Stimulated activated CD8-positive, alpha-beta memory T cell treated with anti-CD3 and anti-CD28 coated beads, Interleukin-4, amount 100 ng/mL, for 24 hours (primary cell): Measurements from ENCODE around the gene RNF13.
"Not testable (repeated sequence)": the region's sequence is repeated elsewhere in the genome, so short reads cannot be mapped to it uniquely, and the experiment has no call there.

Experiments
- DNase-seq: peaks from one replicate; pipeline ENCODE4 v3.0.0-alpha.2; 2020; ENCODE audit warnings: low read depth

RNF13 gene

DNA sequence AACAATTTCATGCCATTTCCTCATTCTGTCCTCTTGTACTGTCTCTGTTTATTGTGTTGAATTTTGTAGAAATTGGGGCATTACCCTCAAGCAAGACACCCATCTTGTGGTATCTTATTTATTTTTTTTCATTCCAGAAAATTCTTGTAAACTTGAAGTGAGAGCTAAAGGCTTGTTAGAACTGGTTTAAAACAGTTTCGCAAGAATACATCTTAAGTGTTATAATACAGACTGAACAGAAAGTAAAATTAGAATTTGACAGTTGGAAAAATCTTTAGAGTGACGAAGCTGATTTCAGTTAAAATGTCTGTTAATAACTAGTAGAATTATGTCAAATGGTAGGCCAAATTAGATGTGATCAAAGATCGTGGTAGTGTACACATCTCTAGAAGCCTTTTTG, 26.9 kb downstream of the RNF13 start:
- DNase-seq, result no peak

DNA sequence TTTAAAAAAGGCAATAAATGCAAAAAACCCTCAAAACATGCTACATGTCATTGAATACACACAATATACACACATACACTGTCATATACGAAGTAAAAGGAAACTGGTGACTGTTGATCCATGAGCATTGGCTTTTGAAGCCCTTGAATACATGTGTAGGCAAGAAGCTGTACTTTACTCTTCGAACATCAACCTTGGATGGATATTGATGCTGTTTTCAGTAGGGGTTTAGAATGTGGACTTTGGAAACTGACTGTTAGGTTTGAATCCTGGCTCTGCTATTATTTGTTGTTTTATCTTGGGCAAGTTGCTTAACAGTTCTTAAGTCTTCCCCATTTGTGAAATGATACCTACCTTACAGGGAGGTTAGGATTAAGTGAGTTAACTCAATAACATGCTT, 30.5 kb downstream of the RNF13 start:
- DNase-seq, result no peak

DNA sequence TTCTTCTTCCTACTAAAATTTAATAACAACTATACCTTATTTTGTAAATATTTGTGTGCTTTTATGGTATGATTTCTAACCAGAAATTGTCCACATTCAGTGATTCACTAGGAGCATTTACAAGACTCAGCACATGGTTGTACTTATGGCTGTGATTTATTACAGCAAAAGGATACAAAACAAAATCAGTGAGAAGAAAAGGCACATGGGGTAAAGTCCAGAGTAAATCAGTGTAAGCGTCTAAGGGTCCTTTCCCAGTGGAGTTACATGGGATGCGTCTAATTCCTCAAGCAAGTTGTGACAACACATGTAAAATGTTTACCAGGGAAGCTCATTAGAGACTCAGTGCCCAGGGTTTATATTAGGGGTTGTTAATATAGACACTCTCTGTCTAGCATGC, 31.1 kb downstream of the RNF13 start:
- no peak for DNase-seq

DNA sequence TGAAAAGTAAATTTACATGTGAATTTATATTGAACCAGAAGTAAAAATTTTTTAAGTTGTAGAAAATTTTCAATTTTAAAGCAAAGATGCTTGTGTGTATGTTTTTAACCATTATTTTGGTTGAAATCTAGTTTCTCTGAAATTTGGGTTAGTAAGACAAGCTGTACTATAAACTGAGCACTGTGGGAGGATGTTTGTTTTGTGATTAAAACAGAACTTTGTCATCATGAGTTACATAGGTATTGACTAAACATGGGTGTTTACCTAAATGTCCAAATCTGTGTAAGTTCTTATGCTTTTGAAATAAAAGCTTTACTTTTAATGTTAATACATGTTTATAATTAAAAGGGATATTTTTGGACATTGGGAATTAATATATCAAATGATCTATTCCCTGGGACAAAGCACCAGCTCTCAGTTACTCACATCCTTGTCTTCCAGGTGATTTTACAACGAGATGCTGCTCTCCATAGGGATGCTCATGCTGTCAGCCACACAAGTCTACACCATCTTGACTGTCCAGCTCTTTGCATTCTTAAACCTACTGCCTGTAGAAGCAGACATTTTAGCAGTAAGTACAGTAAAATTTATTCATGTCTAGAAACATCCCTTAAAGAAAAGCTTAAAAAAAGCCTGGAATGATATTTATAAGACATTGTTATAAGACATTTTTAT, 32.7 kb downstream of the RNF13 start:
- DNase-seq, result no peak

DNA sequence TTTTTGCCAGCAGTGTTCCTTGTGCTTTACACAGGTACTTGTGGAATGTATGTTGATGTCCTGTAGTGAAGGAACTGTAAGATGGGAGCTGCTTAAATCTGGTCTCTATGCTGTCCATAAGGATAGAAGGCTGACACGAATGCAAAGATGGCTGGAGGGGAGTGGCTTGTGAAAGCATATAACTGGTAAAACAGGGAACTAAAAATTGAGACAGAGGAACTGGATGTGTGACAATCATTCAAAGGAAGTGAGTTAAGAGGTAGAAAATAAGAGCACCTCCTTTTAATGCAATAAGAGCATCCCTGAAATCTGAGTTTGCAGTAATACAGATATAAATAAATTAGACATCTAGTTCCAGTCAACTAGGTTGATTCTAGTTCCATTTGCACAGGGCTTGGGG, 35.2 kb downstream of the RNF13 start:
- DNase-seq, result no peak

DNA sequence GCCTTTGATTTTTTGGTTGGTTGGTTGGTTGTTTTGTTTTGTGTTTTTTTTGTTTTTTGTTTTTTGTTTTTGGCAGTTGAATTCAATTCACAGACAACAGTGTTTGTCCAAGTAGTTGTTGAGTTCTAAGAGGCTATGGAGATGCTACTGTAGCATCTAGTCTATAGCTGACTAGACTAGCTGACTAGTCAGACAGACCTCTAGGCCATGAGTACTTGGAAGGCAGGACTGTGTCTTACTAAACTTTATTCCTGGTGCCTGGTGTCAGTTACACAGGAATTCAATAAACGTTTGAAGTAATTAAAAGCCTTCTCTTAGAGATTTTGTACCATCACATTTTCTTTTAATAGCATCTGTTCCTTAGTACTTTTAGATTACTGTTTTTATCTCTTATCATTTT, 35.7 kb downstream of the RNF13 start:
- DNase-seq, result no peak

DNA sequence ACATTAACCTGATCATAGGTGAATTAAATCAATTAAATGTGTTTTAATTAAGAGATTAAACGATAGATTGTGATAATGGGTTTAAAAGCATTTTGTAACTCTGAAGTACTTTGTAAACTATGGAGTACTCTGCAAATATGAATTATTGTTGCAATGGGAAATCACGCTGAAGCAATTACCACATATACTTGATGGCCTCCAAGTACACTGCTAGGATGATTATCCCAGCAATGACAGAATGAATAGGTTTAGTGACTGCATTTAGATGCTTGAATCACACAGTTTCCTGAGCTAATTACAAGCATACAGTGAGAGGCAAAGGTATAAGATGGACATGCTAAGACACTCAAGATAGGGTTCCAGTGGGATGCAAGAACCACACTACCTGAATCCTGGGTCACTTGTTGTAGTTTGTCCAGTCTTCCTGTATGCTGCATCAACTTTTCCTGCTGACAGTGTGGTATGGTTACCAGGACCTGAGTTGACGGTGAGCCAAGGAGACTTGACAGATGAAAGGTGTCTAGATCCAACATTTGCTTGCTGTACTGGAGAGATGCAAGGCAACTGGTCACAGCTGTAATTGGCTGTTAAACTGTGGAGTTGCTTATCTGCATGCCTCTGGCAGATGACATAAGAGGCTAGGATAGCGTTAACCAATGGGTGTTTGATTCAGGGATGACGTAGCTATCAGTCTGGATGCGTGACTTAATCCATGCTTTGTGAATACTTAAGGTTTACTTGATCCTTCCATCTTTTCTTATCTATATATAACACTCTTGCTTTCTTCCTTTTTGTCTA, 38.0 kb downstream of the RNF13 start:
- DNase-seq, result no peak

DNA sequence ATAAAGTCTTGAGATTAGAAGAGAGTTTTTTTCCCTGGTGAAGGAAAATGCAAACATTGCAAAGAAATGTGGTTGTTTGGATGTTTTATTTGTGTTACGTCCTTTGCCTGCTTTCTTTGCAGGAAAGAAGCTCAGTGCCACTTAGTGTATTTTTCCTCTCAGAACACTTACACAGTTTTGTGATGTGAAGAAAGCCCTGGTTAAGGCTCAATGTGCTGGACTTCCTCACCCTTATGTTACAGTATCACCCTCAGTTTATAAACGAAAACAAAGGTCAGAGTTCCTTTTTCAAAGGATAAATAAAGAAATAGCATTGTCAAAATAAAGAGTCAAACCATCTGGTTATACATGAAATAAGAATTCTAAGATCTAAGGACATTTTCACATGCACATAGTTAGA, 45.9 kb downstream of the RNF13 start:
- no peak for DNase-seq

DNA sequence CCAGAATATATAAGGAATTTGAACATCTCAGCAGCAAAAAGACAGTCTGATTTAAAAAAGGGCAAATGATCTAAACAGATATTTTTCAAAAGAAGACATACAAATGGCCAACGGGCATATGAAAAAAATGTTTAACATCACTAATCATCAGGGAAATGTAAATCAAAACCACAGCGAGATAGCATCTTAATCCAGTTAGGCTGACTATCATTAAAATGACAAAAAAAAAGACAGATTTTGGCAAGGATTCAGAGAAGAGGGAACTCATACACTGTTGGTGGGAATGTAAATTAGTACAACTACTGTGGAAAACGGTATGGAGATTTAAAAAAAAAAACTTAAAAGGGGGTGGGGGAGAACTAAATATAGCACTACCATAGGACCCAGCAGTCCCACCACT, 47.9 kb downstream of the RNF13 start:
- no peak for DNase-seq

DNA sequence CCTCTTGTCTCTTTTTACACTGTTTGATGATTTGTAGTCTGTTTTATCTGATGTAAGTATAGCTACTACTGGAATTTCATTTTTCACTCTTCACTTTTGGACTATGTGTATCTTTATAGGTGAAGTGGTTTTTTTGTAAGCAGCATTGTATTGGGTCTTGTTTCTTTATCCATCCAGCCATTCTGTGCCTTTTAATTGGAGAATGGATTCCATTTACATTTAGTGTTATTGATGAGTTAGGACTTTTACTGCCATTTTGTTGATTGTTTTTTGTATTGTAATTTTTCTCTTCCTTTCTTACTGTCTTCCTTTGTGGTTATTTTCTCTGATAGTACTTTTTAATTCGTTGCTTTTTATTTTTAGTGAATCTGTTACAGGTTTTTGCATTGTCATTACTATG, 54.5 kb downstream of the RNF13 start:
- DNase-seq, result no peak

DNA sequence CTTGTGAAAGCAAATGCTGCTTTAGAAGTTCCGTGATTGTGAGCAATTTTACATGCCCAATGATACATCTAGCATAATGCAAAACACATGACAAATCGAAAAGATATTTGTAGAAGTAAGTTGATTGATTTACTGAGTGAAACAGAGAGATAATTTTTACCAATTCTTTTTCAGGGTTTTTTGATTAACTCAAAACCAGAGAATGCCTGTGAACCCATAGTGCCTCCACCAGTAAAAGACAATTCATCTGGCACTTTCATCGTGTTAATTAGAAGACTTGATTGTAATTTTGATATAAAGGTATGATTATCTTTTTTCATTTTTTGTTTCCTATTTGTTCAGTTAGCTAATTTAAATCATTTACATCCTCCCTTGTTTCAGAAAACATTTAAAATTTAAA, 58.8 kb downstream of the RNF13 start:
- DNase-seq, result no peak

DNA sequence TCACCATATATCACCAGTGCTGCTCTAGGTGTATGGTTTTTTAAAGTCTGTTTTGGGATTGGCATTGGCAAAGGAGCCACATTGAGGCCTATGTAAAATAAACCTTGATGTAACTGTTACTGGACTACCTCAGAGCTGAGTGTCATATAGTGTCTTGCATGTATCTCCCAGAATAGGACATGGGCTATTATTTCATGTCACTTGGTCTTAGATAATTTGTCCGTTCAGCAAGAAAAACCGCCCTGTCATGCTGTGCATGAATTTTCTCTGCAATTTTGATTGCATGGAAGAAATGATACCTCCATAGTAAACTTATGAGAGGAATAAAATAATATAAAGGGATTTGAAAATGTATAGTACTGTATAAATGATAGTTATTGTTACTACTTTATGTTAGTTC, 59.6 kb downstream of the RNF13 start:
- DNase-seq, result no peak

DNA sequence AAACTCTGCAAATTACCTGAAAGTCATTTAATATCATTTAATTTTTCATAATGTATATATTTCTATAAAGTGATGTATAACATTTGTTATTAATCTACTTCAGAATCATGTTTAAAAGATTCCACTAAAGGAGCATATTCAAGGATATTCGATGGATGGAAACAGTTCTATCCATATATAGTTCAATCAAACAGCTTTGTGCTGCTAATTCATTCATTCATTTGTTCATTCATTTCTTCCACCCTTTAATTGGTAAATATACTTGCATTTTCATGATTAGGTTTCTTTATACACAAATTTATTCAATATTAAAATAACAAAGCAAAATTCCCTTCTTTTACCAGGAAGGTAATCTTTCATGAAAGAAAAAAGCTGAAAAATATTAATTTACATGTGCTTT, 64.7 kb downstream of the RNF13 start:
- no peak for DNase-seq

DNA sequence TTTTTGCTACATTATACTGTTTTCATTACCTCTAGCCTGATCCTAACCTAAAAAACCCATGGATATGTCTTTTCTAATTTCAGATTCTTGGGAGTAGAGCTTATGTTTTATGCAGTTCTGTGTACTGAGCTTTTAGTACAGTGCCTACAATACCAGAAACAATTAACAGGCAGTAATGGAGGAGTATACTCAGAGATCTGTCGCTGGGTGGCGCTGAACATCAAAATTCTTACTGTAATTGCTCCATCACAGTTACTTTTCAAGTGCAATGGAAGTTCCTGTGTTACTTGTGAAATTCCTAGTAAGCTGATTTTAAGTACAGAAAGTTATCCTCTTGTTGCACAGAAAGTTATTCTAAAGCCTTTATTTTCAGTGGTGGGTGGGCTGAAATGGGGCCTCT, 66.9 kb downstream of the RNF13 start:
- DNase-seq, result no peak

DNA sequence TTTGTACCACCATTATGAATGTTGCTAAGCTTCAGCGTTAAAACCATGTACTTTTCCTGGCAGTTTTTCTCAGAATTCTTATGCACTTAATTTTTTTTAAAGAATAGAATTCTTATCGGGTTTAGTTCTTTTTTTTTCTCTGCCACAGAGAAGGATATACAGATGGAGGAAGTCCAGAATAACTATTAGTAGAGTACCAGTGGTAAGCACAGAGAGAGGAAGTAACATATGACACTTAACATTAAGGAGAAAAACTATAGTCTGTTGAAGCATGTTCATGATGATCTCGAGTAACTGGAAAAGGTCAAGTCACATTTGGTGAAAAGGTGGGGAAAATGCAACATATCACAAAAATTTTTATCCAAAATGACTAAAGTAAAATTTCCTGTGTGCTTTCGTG, 68.9 kb downstream of the RNF13 start:
- DNase-seq, result no peak

DNA sequence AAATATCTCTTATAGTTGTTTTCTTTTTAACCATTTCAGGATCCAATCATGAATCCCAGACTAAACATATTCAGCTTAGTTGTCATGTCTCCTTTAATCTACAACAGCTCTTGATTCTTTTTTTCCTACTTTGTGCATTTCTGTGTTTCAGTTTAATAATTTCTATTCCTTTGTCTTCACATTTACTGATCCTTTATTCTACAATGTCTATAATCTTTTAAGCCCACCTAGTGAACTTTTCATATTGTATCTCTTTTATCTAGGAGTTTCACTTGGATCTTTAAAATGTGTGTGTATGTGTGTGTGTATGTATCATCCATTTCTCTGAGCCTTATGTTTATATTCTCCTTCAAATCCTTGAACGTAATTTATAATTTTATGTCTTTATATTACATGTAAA, 70.1 kb downstream of the RNF13 start:
- DNase-seq, result no peak

DNA sequence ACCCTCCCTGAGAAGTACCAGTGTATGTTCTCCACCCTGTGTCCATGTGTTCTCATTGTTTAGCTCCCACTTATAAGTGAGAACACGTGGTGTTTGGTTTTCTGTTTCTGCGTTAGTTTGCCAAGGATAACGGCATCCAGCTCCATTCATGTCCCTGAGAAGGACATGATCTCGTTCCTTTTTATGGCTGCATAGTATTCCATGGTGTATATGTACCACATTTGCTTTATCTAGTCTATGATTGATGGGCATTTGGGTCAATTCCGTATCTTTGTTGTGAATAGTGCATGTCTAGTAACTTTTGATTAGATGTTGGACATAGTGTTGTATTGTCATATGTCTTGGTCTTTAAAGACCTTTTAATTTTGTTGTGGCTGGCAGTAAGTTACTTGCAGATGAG, 70.8 kb downstream of the RNF13 start:
- DNase-seq, result not testable (repeated sequence)

DNA sequence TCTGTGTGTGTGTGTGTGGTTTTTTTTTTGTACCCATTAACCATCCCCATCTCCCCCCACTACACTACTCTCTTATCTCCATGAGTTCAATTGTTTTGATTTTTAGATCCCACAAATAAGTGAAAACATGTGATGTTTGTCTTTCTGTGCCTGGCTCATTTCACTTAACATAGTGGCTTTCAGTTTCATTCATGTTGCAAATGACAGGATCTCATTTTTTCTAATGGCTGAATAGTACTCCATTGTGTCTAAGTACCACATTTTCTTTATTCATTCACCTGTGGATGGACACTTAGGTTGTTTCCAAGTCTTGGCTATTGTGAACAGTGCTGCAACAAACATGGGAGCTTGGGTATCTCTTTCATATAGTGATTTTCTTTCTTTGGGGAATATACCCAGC, 71.8 kb downstream of the RNF13 start:
- not testable (repeated sequence) for DNase-seq

DNA sequence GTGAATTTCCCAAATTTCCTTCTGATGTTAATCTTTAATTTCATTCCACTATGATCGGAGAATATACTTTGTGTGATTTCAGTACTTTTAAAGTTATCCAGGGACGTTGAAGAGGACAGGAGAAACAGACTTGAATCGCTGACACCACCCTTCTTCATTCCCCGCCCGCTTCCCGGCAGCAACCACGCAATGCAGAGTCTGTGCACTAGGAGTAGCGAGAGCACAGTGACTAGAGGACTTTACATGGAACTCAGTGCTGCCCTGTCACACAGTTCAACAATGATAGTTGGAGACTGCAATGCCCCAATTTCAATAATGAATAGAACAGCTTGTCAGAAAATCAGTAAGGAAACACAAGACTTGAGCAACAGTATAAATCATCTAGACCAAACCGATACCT, 73.9 kb downstream of the RNF13 start:
- DNase-seq, result no peak

DNA sequence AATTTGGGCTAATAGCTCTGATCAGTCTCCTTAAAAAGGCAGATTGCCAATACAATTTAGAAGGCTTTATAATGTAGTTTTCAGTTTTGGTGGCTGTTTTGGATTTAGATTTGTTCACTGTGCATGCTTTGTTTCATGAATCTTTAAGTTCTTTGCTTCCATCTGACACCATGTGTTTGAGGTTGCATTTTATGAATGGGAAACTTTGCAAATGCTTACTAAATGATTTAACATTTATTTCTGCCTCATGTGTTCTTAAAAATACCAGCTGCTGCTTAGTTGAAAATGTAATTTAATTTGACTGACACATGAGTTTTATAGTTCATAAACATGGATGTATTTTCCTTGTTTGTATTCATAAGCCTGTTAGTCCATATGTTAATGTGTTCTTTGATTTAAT, 78.6 kb downstream of the RNF13 start:
- no peak for DNase-seq

DNA sequence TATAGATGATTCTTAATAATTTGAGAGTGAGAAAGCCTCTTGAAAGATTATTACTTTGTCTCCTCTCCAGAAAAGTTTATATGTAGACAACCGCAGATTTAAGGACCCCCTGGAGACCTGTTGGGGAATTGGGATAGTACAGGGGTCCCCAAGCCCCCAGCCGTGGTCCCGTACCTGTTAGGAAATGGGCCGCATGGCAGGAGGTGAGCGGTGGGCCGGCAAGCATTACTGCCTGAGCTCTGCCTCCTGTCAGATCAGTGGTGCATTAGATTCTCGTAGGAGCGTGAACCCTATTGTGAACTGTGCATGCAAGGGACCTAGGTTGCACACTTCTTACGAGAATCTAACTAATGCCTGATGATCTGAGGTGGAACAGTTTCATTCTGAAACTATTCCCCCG, 79.4 kb downstream of the RNF13 start:
- no peak for DNase-seq

DNA sequence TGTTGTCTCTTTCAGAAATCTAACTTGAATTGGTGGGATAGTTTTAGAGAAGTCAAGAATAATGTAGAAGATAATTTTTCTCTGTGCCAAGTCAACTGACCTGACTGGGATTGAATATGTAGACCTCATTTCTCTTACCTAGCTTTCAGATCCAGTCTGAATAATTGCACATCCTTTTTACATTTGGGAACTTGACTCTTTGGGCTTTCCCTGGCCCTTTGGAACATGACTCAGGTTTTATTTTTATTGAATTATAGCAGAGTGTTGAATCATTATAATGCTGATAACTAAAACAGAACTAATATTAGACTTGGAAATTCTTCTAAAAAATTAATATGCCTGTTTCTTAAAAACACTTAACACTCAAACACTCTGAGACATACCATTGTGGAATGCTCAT, 81.2 kb downstream of the RNF13 start:
- no peak for DNase-seq

DNA sequence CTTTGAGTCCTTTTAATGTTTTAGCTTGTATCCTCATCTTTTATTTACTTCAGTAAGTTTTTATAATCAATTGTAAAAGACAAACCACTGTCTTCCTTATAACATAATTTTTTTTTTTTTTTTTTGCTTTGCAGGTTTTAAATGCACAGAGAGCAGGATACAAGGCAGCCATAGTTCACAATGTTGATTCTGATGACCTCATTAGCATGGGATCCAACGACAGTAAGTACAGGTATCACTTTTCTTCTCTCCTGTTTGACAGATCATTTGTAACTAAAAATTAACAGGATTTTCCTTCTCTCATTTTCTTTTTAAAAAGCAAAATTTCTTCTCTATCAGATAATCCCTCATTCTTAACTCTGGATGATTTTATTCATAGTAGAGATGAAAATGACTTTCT, 82.3 kb downstream of the RNF13 start:
- no peak for DNase-seq

DNA sequence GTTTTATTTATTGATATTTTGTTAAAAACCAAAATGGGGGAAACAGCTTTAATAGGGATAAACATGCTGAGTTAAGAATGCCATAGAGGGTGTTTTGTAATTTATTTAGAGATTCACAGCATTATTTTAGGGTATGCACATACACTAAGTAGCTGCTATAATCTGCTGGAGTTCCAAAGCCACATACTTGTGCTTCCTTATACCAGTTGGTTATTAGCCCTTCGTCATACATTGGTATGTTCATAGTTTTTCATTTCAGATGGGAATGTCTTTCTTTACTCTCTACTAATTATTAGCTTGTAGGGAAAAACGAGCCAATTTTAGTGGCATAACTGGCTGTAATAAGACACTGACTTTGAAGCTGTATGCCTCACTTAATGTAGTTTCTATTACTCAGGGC, 82.8 kb downstream of the RNF13 start:
- DNase-seq, result no peak
